Right atrium auricular region (tissue), 2 donors: ENCODE results near the gene CDT1. TPM values are rescaled to one million over a fixed set of nuclear protein-coding genes. Genes with fewer than 3 reads are reported as not detected.
"Not testable (repeated sequence)": the region's sequence is repeated elsewhere in the genome, so short reads cannot be mapped to it uniquely, and the experiment has no call there.

Experiments used
- DNase-seq: peaks from one replicate; pipeline ENCODE4 v3.0.0-alpha.2; 2019; ENCODE audit warnings: low spot score
- H3K27ac ChIP-seq, 2 donors: fragments of 200-600 bp; sonication (generic); 1 replicate in 1 of 2; 2 replicates in 1 of 2; pipeline ENCODE4 v1.5.1; 2016 to 2019
- H3K27me3 ChIP-seq, 2 donors: fragments of 200-600 bp; sonication (generic); one replicate each; pipeline versions ENCODE4 v1.5.1 to v1.6.0; 2017 to 2019
- H3K36me3 ChIP-seq: fragments of 200-600 bp; sonication (generic); one replicate; pipeline ENCODE4 v1.5.1; 2016
- H3K4me1 ChIP-seq, 2 donors: fragments of 200-600 bp; sonication (generic); one replicate each; pipeline versions ENCODE4 v1.5.1 to v1.6.0; 2017 to 2019
- H3K4me3 ChIP-seq, 2 donors: fragments of 200-600 bp; sonication (generic); 1 replicate in 1 of 2; 2 replicates in 1 of 2; pipeline ENCODE4 v1.5.1; 2017 to 2019; ENCODE audit warnings: mild to moderate bottlenecking in 1 of 2, moderate library complexity in 1 of 2
- H3K9me3 ChIP-seq, 2 donors: fragments of 200-600 bp; sonication (generic); one replicate each; pipeline ENCODE4 v1.5.1; 2019
- CTCF ChIP-seq, 2 donors: fragments of 200-600 bp; sonication (generic); IDR thresholded peaks; one replicate each; pipeline ENCODE4 v1.5.1; 2019; ENCODE audit warnings: antibody characterized with exemption in 2 of 2
- total RNA-seq, 2 donors: library from RNA; depleted of rRNA; stranded (reverse); fragments of >200 nt; gene quantifications; one replicate each; pipeline ENCODE4 v1.1.0, GENCODE V29; 2016

Gene CDT1
- total RNA-seq, 2 donors from 2014 or later, result 0.39 to 1.3 TPM

- Histone ChIP-seq H3K36me3 (peaks cover 16% of the 10 kb centered on the region), H3K4me3 (no peak overlapping the region), H3K27me3 (no peaks in the 10 kb centered on the region), H3K9me3 (no peaks in the 10 kb centered on the region), H3K27ac (no peak overlapping the region), H3K4me1 (no peaks in the 10 kb centered on the region)
- DNase-seq, result no peak
- TF ChIP-seq CTCF (IDR thresholded peaks at IDR 0.05), result no peak
Observed at GRCh38 chr16:88819126-88819525, 15.5 kb downstream of the CDT1 start.

DNA sequence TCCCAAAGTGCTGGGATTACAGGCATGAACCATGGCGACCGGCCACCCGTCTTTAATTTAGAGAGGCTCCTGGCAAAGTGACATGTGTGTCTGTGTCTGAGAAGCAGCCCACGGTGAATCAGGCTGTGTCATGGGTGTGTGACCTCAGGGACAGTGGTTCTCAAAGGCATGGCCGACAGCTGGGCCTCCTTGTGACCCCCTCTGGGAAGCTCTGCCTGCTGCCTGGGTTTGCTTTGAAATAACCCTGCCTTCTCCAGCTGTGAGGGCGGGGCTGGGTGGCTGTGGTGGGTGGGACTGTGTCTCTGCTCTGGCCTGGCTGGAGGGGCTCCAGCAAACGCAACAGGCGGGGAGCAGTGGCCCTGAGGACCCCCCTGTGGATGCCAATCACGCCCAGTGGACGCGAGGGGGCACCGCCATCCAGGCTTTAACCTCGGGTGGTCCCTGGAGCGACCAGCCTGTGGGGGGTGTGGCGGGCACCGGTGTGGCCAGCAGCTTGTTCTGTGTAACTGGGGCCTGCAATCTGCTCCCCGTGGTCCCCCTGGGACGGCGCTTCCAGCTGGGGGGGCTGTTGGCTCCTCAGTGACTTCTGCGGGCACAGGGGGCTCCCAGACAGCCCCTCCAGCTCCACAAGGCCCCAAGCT, 16.9 kb downstream of the CDT1 start:
- Histone ChIP-seq H3K9me3 (no peaks in the 10 kb centered on the region), H3K27me3 (no peaks in the 10 kb centered on the region), H3K36me3 (peaks cover 22% of the 10 kb centered on the region), H3K4me3 (no peak overlapping the region), H3K27ac (no peak overlapping the region), H3K4me1 (no peaks in the 10 kb centered on the region)
- no peak for TF ChIP-seq CTCF (IDR thresholded peaks at IDR 0.05)
- no peak for DNase-seq

- H3K9me3 ChIP-seq, result no peaks in the 10 kb centered on the region
- no peak for DNase-seq
- H3K27me3 ChIP-seq, result no peaks in the 10 kb centered on the region
- no peak for TF ChIP-seq CTCF (IDR thresholded peaks at IDR 0.05)
- H3K4me3 ChIP-seq, result no peak overlapping the region
- H3K36me3 ChIP-seq, result peaks cover 22% of the 10 kb centered on the region
- no peaks in the 10 kb centered on the region for H3K4me1 ChIP-seq
- H3K27ac ChIP-seq, result no peak overlapping the region
Observed at GRCh38 chr16:88821168-88821850, 17.7 kb downstream of the CDT1 start.

- Histone ChIP-seq H3K4me3 (no peak overlapping the region), H3K27me3 (no peaks in the 10 kb centered on the region), H3K4me1 (no peaks in the 10 kb centered on the region), H3K27ac (no peak overlapping the region), H3K36me3 (peaks cover 22% of the 10 kb centered on the region), H3K9me3 (no peaks in the 10 kb centered on the region)
- no peak for TF ChIP-seq CTCF (IDR thresholded peaks at IDR 0.05)
- DNase-seq, result no peak
Observed at GRCh38 chr16:88822281-88823040, 18.9 kb downstream of the CDT1 start.

- H3K4me1 ChIP-seq, H3K4me3 ChIP-seq, H3K27me3 ChIP-seq, H3K9me3 ChIP-seq, H3K27ac ChIP-seq, DNase-seq: not testable (repeated sequence)
- H3K36me3 ChIP-seq, result peaks cover 29% of the 10 kb centered on the region
Observed at GRCh38 chr16:88823646-88824045, 20.1 kb downstream of the CDT1 start.
